AG04449 (cell line): ENCODE data around the gene ADAP1.

Source experiments
- CTCF ChIA-PET: fragments of 350-600 bp; formaldehyde crosslinking; extraction: SDS; loops from one replicate; lab custom pipeline; 2021; ENCODE audit warnings: antibody characterized with exemption; lab: Yijun Ruan, JAX
- POLR2A ChIA-PET: fragments of 400-600, 350-600 bp; formaldehyde crosslinking; extraction: SDS; loops from one replicate; lab custom pipeline; 2020; ENCODE audit warnings: antibody characterized with exemption, inconsistent platforms; lab: Yijun Ruan, JAX
- DNase-seq: peaks from one replicate; pipeline ENCODE4 v3.0.0-alpha.2; 2010; ENCODE audit warnings: low read depth, low spot score
- H3K4me3 ChIP-seq: 2 replicates; pipeline ENCODE4 v1.5.1; 2011; ENCODE audit warnings: low read depth, mild to moderate bottlenecking, control low read depth, low read length
- CTCF ChIP-seq: IDR thresholded peaks from one replicate; pipeline ENCODE4 v1.5.1; 2011; ENCODE audit warnings: mild to moderate bottlenecking, moderate library complexity, low read length, control low read depth, inconsistent platforms; ENCODE audit not compliant: insufficient read depth; ENCODE audit errors: missing control alignments

The ADAP1 gene

GRCh38 chr7:862157-862556, 92.3 kb downstream of the ADAP1 start:
- ChIA-PET CTCF (interaction anchor here (1.2 to 3.6 kb wide), 2 partner anchors 10 to 16 kb away, joined by 6 to 33 read pairs; no protein-coding TSS in a partner anchor), POLR2A (no interaction called here)
- H3K4me3 ChIP-seq, result no peak overlapping the region
- TF ChIP-seq CTCF, result no peak
- DNase-seq, result no peak

- ChIA-PET POLR2A (no interaction called here), CTCF (interaction anchor here (1.2 to 5.9 kb wide), 5 partner anchors 11 to 33 kb away, joined by 4 to 41 read pairs (median 6); no protein-coding TSS in a partner anchor)
- H3K4me3 ChIP-seq, result no peak overlapping the region
- DNase-seq, result no peak
- TF ChIP-seq CTCF, result no peak
Measured at GRCh38 chr7:861222-861621, 93.3 kb downstream of the ADAP1 start.

- no peak for DNase-seq
- ChIA-PET CTCF (interaction anchor here (1.3 to 5.9 kb wide), 5 partner anchors 13 to 31 kb away, joined by 4 to 41 read pairs (median 5); partner anchors contain the start of genes GET4 and SUN1), POLR2A (no interaction called here)
- no peak overlapping the region for H3K4me3 ChIP-seq
- no peak for TF ChIP-seq CTCF
Measured at GRCh38 chr7:860149-860548, 94.3 kb downstream of the ADAP1 start.

- CTCF ChIA-PET, result interaction anchor here (1.4 to 5.9 kb wide), 3 partner anchors 14 to 27 kb away, joined by 5 to 41 read pairs (median 11); partner anchors contain the start of genes GET4 and SUN1
- POLR2A ChIA-PET, result no interaction called here
- TF ChIP-seq CTCF, result no peak
- no peak overlapping the region for H3K4me3 ChIP-seq
- no peak for DNase-seq
Measured at GRCh38 chr7:859359-860030, 95.0 kb downstream of the ADAP1 start.

GRCh38 chr7:857661-858060, 96.8 kb downstream of the ADAP1 start:
- no peak for TF ChIP-seq CTCF
- ChIA-PET POLR2A (no interaction called here), CTCF (interaction anchor here (1.3 to 5.9 kb wide), 5 partner anchors 14 to 22 kb away, joined by 3 to 41 read pairs (median 5); partner anchors contain the start of gene GET4)
- no peak for DNase-seq
- H3K4me3 ChIP-seq, result no peak overlapping the region

GRCh38 chr7:856444-857095, 97.9 kb downstream of the ADAP1 start:
- CTCF ChIA-PET, result interaction anchor here (0.5 to 5.9 kb wide), 4 partner anchors 10 to 24 kb away, joined by 3 to 41 read pairs (median 4); no protein-coding TSS in a partner anchor
- H3K4me3 ChIP-seq, result no peak overlapping the region
- POLR2A ChIA-PET, result no interaction called here
- no peak for DNase-seq
- TF ChIP-seq CTCF, result no peak
